GM23338 (cell line): Measurements from ENCODE around the gene MAP4K4.

Source experiments
- CREB1 ChIP-seq: fragments of 250-450 bp; sonication (Bioruptor Pico); IDR thresholded peaks from 2 replicates; pipeline ENCODE4 v1.5.0; 2020; ENCODE audit warnings: low read depth, mild to moderate bottlenecking, moderate library complexity
- EZH2 ChIP-seq: fragments of 200-600 bp; sonication (generic); IDR thresholded peaks from one replicate; pipeline ENCODE4 v1.8.0; 2017; ENCODE audit warnings: antibody characterized with exemption, mild to moderate bottlenecking, low read depth; ENCODE audit not compliant: unreplicated experiment
- EZH2phosphoT487 ChIP-seq: fragments of 200-600 bp; sonication (generic); IDR thresholded peaks from one replicate; pipeline ENCODE4 v1.8.1; 2018; ENCODE audit warnings: antibody characterized with exemption; ENCODE audit not compliant: unreplicated experiment
- NANOG ChIP-seq: IDR thresholded peaks from 2 replicates; pipeline ENCODE4 v1.6.1; 2016; ENCODE audit warnings: antibody characterized with exemption, borderline replicate concordance
- POLR2AphosphoS5 ChIP-seq: IDR thresholded peaks from 2 replicates; pipeline ENCODE4 v1.6.1; 2016; ENCODE audit warnings: antibody characterized with exemption, low read depth
- ZNF114 ChIP-seq: fragments of 250-450 bp; sonication (Bioruptor Pico); IDR thresholded peaks from 2 replicates; pipeline ENCODE4 v1.5.0; 2020; ENCODE audit warnings: mild to moderate bottlenecking, moderate library complexity
- ZNF331 ChIP-seq: fragments of 250-450 bp; sonication (Bioruptor Pico); IDR thresholded peaks from 2 replicates; pipeline ENCODE4 v1.5.0; 2020; ENCODE audit warnings: low read depth, mild to moderate bottlenecking, moderate library complexity
- TF ChIP-seq, protein P1 (sequence below), 2 experiments: fragments of 200-600 bp in 1 of 2; sonication (generic) in 1 of 2; conservative IDR thresholded peaks; 2 replicates each; pipeline versions ENCODE4 v1.5.1 to v1.6.1; 2016 to 2017; ENCODE audit warnings: antibody characterized with exemption in 2 of 2, low read depth in 2 of 2, mild to moderate bottlenecking in 2 of 2, moderate library complexity in 1 of 2
- TF ChIP-seq, protein P2 (sequence below): IDR thresholded peaks from 2 replicates; pipeline ENCODE4 v1.6.1; 2016; ENCODE audit warnings: antibody characterized with exemption
- TF ChIP-seq, protein P3 (sequence below): fragments of 250-450 bp; sonication (Bioruptor Pico); IDR thresholded peaks from 2 replicates; pipeline ENCODE4 v1.5.0; 2020; ENCODE audit warnings: mild to moderate bottlenecking, moderate library complexity

DNA sequence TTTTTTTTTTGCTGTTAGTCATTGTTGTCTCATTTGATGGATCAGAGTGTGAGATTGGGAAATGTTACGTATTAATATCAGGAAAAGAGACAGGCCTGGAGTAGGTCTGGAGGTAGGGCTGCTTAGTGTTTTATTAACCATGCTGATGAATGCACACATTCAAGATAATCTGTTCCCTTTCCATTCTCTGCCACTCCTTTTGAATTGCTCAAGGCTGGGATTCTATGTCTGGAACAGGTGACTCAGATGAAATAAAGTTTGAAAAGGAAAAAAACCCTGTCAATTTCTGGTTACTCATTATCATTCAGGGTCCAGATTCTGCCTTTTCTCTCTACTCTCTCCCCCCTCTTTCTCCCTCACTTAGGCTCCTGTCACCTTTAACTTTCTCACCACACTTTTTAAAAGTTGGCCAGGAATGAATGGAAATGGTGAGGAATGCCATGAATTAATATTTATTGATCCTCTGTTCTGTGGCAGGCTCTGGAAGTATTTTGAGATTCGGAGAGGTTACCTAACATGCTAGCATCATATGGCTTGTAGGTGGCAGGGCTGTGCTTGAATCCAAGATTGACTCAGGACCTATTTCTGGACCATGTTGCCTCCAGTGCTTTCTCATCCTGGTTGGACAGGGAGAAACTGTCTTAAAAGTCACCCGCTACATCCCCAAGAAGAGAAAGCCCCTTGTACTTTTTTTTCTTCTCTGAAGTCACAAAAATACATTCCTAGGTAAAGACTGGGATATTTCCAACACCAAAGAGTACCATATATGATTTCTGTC lies 40.2 kb downstream of the MAP4K4 start:
- TF ChIP-seq EZH2phosphoT487, result no peak
- TF ChIP-seq EZH2, result no peak
- TF ChIP-seq, protein P1, sequence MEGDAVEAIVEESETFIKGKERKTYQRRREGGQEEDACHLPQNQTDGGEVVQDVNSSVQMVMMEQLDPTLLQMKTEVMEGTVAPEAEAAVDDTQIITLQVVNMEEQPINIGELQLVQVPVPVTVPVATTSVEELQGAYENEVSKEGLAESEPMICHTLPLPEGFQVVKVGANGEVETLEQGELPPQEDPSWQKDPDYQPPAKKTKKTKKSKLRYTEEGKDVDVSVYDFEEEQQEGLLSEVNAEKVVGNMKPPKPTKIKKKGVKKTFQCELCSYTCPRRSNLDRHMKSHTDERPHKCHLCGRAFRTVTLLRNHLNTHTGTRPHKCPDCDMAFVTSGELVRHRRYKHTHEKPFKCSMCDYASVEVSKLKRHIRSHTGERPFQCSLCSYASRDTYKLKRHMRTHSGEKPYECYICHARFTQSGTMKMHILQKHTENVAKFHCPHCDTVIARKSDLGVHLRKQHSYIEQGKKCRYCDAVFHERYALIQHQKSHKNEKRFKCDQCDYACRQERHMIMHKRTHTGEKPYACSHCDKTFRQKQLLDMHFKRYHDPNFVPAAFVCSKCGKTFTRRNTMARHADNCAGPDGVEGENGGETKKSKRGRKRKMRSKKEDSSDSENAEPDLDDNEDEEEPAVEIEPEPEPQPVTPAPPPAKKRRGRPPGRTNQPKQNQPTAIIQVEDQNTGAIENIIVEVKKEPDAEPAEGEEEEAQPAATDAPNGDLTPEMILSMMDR (conservative IDR thresholded peaks at IDR 0.05; ENCODE audit: low read depth in 2 of 2), result no peak
- no peak for TF ChIP-seq ZNF331
- TF ChIP-seq, protein P2, sequence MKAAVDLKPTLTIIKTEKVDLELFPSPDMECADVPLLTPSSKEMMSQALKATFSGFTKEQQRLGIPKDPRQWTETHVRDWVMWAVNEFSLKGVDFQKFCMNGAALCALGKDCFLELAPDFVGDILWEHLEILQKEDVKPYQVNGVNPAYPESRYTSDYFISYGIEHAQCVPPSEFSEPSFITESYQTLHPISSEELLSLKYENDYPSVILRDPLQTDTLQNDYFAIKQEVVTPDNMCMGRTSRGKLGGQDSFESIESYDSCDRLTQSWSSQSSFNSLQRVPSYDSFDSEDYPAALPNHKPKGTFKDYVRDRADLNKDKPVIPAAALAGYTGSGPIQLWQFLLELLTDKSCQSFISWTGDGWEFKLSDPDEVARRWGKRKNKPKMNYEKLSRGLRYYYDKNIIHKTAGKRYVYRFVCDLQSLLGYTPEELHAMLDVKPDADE, result no peak
- no peak for TF ChIP-seq POLR2AphosphoS5
- TF ChIP-seq CREB1 (CRISPR knock-in tag), result no peak
- no peak for TF ChIP-seq NANOG
- TF ChIP-seq, protein P3, sequence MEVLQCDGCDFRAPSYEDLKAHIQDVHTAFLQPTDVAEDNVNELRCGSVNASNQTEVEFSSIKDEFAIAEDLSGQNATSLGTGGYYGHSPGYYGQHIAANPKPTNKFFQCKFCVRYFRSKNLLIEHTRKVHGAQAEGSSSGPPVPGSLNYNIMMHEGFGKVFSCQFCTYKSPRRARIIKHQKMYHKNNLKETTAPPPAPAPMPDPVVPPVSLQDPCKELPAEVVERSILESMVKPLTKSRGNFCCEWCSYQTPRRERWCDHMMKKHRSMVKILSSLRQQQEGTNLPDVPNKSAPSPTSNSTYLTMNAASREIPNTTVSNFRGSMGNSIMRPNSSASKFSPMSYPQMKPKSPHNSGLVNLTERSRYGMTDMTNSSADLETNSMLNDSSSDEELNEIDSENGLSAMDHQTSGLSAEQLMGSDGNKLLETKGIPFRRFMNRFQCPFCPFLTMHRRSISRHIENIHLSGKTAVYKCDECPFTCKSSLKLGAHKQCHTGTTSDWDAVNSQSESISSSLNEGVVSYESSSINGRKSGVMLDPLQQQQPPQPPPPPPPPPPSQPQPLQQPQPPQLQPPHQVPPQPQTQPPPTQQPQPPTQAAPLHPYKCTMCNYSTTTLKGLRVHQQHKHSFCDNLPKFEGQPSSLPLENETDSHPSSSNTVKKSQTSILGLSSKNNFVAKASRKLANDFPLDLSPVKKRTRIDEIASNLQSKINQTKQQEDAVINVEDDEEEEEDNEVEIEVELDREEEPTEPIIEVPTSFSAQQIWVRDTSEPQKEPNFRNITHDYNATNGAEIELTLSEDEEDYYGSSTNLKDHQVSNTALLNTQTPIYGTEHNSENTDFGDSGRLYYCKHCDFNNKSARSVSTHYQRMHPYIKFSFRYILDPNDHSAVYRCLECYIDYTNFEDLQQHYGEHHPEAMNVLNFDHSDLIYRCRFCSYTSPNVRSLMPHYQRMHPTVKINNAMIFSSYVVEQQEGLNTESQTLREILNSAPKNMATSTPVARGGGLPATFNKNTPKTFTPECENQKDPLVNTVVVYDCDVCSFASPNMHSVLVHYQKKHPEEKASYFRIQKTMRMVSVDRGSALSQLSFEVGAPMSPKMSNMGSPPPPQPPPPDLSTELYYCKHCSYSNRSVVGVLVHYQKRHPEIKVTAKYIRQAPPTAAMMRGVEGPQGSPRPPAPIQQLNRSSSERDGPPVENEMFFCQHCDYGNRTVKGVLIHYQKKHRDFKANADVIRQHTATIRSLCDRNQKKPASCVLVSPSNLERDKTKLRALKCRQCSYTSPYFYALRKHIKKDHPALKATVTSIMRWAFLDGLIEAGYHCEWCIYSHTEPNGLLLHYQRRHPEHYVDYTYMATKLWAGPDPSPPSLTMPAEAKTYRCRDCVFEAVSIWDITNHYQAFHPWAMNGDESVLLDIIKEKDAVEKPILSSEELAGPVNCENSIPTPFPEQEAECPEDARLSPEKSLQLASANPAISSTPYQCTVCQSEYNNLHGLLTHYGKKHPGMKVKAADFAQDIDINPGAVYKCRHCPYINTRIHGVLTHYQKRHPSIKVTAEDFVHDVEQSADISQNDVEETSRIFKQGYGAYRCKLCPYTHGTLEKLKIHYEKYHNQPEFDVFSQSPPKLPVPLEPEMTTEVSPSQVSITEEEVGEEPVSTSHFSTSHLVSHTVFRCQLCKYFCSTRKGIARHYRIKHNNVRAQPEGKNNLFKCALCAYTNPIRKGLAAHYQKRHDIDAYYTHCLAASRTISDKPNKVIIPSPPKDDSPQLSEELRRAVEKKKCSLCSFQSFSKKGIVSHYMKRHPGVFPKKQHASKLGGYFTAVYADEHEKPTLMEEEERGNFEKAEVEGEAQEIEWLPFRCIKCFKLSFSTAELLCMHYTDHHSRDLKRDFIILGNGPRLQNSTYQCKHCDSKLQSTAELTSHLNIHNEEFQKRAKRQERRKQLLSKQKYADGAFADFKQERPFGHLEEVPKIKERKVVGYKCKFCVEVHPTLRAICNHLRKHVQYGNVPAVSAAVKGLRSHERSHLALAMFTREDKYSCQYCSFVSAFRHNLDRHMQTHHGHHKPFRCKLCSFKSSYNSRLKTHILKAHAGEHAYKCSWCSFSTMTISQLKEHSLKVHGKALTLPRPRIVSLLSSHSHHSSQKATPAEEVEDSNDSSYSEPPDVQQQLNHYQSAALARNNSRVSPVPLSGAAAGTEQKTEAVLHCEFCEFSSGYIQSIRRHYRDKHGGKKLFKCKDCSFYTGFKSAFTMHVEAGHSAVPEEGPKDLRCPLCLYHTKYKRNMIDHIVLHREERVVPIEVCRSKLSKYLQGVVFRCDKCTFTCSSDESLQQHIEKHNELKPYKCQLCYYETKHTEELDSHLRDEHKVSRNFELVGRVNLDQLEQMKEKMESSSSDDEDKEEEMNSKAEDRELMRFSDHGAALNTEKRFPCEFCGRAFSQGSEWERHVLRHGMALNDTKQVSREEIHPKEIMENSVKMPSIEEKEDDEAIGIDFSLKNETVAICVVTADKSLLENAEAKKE (CRISPR knock-in tag), result no peak
- no peak for TF ChIP-seq ZNF114 (CRISPR knock-in tag)
